PFSK-1 (cell line): ENCODE data around the gene TAL1.

ENCODE experiments used
- FOXP2 ChIP-seq: optimal IDR thresholded peaks from 2 replicates; pipeline ENCODE3; 2011; ENCODE audit warnings: borderline replicate concordance, control low read depth, inconsistent platforms; ENCODE audit not compliant: insufficient read depth; ENCODE audit errors: extremely low read length, extremely low read depth
- POLR2AphosphoS5 ChIP-seq: IDR thresholded peaks from 2 replicates; pipeline ENCODE4 v1.6.1; 2012; ENCODE audit warnings: low read depth, mild to moderate bottlenecking, control low read depth, low read length, moderate library complexity
- SIN3A ChIP-seq: IDR thresholded peaks from 2 replicates; pipeline ENCODE4 v1.6.1; 2012; ENCODE audit warnings: mild to moderate bottlenecking, low read length, moderate library complexity, borderline replicate concordance; ENCODE audit not compliant: insufficient read depth
- TAF1 ChIP-seq: IDR thresholded peaks from 2 replicates; pipeline ENCODE4 v1.6.1; 2012; ENCODE audit warnings: low read length, control low read depth, borderline replicate concordance; ENCODE audit not compliant: insufficient read depth
- TF ChIP-seq, protein P1 (sequence below), 2 experiments: IDR thresholded peaks; 2 replicates each; pipeline versions ENCODE4 v1.6.1 to v1.8.0; 2011 to 2012; ENCODE audit warnings: low read depth in 2 of 2, low read length in 2 of 2, control low read depth in 1 of 2, inconsistent platforms in 1 of 2, mild to moderate bottlenecking in 1 of 2, moderate library complexity in 1 of 2; ENCODE audit not compliant: insufficient read depth in 1 of 2

DNA sequence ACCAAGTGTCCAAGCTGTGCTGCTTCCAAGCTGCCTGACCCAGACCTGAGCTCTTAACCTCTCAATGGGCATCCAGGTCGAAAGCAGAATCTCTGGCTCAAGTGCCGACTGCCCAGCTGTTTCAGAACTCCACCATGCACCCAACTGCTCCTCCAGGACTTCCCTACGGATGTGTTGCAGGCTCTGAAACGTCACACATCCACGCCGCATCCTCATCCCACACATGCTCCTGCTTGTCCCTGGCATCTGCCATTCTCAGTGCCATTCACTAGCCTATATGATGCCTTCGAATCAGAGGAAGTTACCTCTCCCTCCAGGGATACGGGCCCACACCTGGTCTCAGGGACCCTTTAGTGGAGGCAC lies 53.4 kb downstream of the TAL1 start:
- TF ChIP-seq, protein P1, sequence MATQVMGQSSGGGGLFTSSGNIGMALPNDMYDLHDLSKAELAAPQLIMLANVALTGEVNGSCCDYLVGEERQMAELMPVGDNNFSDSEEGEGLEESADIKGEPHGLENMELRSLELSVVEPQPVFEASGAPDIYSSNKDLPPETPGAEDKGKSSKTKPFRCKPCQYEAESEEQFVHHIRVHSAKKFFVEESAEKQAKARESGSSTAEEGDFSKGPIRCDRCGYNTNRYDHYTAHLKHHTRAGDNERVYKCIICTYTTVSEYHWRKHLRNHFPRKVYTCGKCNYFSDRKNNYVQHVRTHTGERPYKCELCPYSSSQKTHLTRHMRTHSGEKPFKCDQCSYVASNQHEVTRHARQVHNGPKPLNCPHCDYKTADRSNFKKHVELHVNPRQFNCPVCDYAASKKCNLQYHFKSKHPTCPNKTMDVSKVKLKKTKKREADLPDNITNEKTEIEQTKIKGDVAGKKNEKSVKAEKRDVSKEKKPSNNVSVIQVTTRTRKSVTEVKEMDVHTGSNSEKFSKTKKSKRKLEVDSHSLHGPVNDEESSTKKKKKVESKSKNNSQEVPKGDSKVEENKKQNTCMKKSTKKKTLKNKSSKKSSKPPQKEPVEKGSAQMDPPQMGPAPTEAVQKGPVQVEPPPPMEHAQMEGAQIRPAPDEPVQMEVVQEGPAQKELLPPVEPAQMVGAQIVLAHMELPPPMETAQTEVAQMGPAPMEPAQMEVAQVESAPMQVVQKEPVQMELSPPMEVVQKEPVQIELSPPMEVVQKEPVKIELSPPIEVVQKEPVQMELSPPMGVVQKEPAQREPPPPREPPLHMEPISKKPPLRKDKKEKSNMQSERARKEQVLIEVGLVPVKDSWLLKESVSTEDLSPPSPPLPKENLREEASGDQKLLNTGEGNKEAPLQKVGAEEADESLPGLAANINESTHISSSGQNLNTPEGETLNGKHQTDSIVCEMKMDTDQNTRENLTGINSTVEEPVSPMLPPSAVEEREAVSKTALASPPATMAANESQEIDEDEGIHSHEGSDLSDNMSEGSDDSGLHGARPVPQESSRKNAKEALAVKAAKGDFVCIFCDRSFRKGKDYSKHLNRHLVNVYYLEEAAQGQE (IDR thresholded peaks at IDR 0.05; ENCODE audit: insufficient read depth in 1 of 2, low read depth in 2 of 2, low read length in 2 of 2): no peak
- TF ChIP-seq POLR2AphosphoS5 (no peak), TAF1 (no peak), FOXP2 (no peak), SIN3A (no peak)
